RCC 7860 (cell line): ENCODE data around the gene SEC14L5.

ENCODE experiments used
- DNase-seq: peaks from one replicate; pipeline ENCODE4 v3.0.0-alpha.2; 2015; ENCODE audit warnings: low spot score
- FAIRE-seq: peaks from 2 replicates; lab custom pipeline; 2012; peaks lifted over from hg19 to GRCh38; lab: Jason Lieb, UNC

The SEC14L5 gene

DNA sequence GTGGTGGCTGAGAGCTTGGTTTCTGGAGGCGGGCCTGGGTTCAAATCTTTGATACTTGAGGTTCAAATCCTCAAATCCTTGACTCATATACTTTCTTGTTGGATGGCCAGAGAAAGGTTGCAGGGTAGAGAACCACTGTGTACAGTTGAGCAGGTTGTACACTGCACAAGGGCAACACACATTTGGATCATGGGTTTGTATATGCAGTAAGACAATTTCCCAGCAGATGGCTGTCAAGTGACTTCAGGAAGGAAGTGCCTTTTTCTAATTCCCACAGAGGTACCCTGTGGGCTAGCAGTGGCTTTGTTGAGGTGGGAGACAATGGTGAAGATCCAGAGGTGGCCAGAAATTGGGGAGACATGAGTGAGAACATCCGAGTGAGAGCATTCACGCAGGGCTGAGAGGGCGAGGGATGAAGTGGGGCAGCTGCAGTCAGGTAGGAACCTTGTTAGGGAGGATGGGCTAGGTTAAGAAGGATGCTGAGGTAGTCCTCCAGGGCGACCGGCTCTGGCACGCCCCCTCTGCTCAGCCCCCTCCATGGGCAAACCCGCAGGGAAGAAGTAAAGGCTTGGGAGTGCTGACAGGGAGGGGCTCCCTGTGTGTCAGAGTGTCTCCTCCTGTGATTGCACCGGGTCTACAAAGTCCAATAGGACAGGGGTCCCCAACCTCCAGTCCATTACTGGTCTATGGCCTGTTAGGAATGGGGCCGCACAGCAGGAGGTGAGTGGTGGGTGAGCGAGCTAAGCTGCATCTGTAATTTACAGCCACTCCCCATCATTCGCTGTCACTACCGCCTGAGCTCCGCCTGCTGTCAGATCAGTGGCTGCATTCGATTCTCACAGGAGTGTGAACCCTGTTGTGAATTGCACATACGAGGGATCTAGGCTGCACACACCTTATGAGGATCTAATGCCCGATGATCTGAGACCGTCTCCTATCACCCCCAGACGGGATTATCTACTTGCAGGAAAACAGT is 104.9 kb downstream of the SEC14L5 start:
- no peak for FAIRE-seq
- no peak for DNase-seq

DNA sequence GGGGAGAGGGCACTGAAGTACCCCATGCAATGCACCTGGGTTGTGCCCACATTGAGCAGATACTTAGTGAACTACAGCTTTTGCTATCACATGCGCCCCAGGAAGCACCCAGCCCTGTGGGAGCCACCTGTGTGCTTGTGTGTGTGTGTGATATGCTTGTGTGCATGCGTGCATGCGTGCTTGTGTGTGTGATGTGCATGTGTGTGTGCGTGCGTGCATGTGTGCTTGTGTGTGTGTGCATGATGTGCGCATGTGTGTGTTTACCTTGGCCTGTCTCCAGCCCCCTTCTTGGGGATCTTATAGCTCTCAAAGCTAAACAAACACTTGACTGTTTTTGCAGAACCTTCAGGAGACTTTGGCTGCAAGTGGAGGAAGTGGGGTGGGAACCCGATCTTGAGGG is 106.8 kb downstream of the SEC14L5 start:
- FAIRE-seq: no peak
- DNase-seq: no peak

DNA sequence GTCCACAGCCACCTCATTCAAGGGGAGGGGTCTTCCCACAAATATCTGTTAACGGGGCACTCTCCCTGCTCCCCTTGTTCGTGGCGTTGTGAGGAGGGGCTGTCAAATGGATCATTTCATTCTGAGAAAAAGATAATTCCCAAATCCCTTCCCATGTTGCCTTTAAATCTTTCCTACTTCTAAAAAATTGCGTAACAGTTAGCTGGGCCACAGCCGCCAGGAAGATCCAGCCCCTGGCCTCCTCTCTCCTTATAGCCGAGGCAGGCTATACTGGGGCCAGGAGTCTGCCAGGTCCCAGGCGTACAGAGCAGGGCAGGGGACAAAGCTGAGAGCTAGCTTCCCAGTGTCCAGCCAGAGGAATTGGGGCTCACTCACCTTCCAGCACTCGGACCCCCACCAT is 107.2 kb downstream of the SEC14L5 start:
- no peak for DNase-seq

DNA sequence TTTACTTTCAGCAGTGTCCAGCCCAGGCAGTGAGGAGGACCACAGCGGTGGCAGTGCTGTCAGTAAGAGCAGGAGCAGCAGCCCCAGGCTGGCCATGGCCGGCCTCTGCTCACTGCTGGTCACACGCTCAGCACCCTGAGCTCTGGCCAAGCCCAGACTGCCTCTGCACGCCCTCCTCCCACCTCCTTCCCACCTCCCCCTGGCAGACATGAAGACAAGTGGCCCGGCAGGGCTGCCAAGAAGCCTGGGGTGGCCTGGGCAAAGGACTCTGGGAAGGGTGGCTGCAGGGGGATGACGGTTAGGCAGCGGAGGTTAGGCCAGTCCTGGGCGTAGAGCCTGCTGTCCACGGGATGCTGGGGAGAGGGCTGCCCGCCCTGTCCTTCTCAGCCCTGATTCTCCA is 107.7 kb downstream of the SEC14L5 start, which contains the start of gene C16orf89:
TSS of gene C16orf89 (minus strand) at position 144 of the 400 bp plus-strand sequence. CDS start at position 96, 48 bp downstream.
- FAIRE-seq: no peak
- no peak for DNase-seq

More for the DNA sequence above, 107.2 kb downstream of the SEC14L5 start:
- no peak for FAIRE-seq

DNA sequence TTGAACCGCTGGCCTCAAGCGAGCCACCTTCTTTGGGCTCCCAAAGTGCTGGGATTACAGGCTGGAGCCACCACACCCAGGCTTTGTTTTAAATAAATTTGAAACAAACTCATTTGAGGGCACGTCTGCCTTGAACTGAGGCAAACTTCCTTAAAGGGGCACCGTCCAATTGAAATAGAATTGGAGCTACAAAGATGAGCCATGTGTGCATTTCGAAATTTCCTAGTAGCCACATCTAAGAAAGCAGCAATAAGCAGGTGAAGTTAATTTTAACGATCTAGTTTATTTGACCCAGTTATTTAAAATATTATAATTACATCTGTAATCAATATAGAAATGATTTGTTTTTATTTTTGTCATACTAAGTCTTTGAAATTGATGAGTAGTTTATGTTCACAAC is 108.4 kb downstream of the SEC14L5 start:
- FAIRE-seq (no peak), DNase-seq (no peak)
